A549 (cell line): ENCODE measurements around the gene NINJ1. TPM values are rescaled to one million over a fixed set of nuclear protein-coding genes. Genes with fewer than 3 reads are reported as not detected.
A peak's percentile ranks its signal among the peaks of the same experiment; 100 is the strongest.

ENCODE experiments used
- ATAC-seq, 2 experiments: fragments of 200-7000 bp in 1 of 2; fragments of >200 bp in 1 of 2; cut with Nextera tagmentation in 1 of 2; cut with Tn5 transposase in 1 of 2; 3 replicates each; pipeline versions ENCODE4 v1.8.0 to v1.9.1; 2018 to 2020; ENCODE audit warnings: mild to moderate bottlenecking in 1 of 2, moderate library complexity in 1 of 2
- CTCF ChIA-PET: fragments of 300-600 bp; sonication (Branson Sonifier 250); formaldehyde crosslinking; extraction: SDS; loops from one replicate; lab custom pipeline; 2021; ENCODE audit warnings: antibody characterized with exemption, inconsistent platforms; lab: Yijun Ruan, JAX
- POLR2A ChIA-PET: fragments of 350-600 bp; formaldehyde crosslinking; extraction: SDS; loops from one replicate; lab custom pipeline; 2021; ENCODE audit warnings: antibody characterized with exemption, inconsistent platforms; lab: Yijun Ruan, JAX
- DNase-seq, 2 experiments: peaks; one replicate each; pipeline versions ENCODE4 v3.0.0 to v3.0.0-alpha.2; 2011 to 2016; ENCODE audit warnings: low read depth in 1 of 2, low spot score in 1 of 2
- FAIRE-seq: peaks from 2 replicates; lab custom pipeline; 2011; peaks lifted over from hg19 to GRCh38; lab: Jason Lieb, UNC
- H3K27ac ChIP-seq, 2 experiments: fragments of >200 bp; sonication (Bioruptor Twin); formaldehyde crosslinking; 3 replicates each; pipeline ENCODE4 v1.5.1; 2016 to 2017
- H3K4me1 ChIP-seq: fragments of >200 bp; sonication (Bioruptor Twin); formaldehyde crosslinking; 3 replicates; pipeline ENCODE4 v1.6.1; 2016
- H3K4me2 ChIP-seq: fragments of >200 bp; sonication (Bioruptor Twin); formaldehyde crosslinking; 3 replicates; pipeline ENCODE4 v1.6.1; 2016
- H3K4me3 ChIP-seq: fragments of >200 bp; sonication (Bioruptor Twin); formaldehyde crosslinking; 3 replicates; pipeline ENCODE4 v1.5.1; 2016
- H3K9me3 ChIP-seq: fragments of >200 bp; sonication (Bioruptor Twin); formaldehyde crosslinking; 3 replicates; pipeline ENCODE4 v1.6.1; 2016
- CEBPB ChIP-seq, 2 experiments: fragments of >200 bp in 1 of 2; sonication (Bioruptor Twin) in 1 of 2; formaldehyde crosslinking in 1 of 2; IDR thresholded peaks; 2 replicates each; pipeline ENCODE4 v1.6.1; 2012 to 2016
- CHD4 ChIP-seq: fragments of 200-600 bp; sonication (generic); IDR thresholded peaks from 2 replicates; pipeline ENCODE4 v1.6.1; 2016; ENCODE audit warnings: antibody characterized with exemption, mild to moderate bottlenecking, borderline replicate concordance
- EHF ChIP-seq: fragments of 250-450 bp; sonication (Bioruptor Pico); IDR thresholded peaks from 2 replicates; pipeline ENCODE4 v1.5.0; 2020; ENCODE audit warnings: mild to moderate bottlenecking
- EHMT2 ChIP-seq: fragments of 200-600 bp; sonication (generic); IDR thresholded peaks from 2 replicates; pipeline ENCODE4 v1.6.1; 2016; ENCODE audit warnings: antibody characterized with exemption, low read depth, mild to moderate bottlenecking, moderate library complexity
- ESRRA ChIP-seq: fragments of 150-350 bp; IDR thresholded peaks from 2 replicates; pipeline ENCODE4 v1.6.1; 2014; ENCODE audit warnings: mild to moderate bottlenecking, low read length, borderline replicate concordance
- HEYL ChIP-seq: fragments of 250-450 bp; sonication (Bioruptor Pico); IDR thresholded peaks from 2 replicates; pipeline ENCODE4 v1.8.0; 2021; ENCODE audit warnings: mild to moderate bottlenecking, moderate library complexity
- HOXB13 ChIP-seq: fragments of 250-450 bp; sonication (Bioruptor Pico); IDR thresholded peaks from 2 replicates; pipeline ENCODE4 v1.5.0; 2020; ENCODE audit warnings: low read depth, mild to moderate bottlenecking, moderate library complexity
- KDM1A ChIP-seq: fragments of 200-600 bp; sonication (generic); IDR thresholded peaks from 2 replicates; pipeline ENCODE4 v1.6.1; 2016; ENCODE audit warnings: low read depth, mild to moderate bottlenecking
- KDM5A ChIP-seq: fragments of 200-600 bp; sonication (generic); IDR thresholded peaks from 2 replicates; pipeline ENCODE4 v1.6.1; 2016; ENCODE audit warnings: antibody characterized with exemption, mild to moderate bottlenecking
- MAZ ChIP-seq: fragments of 150-350 bp; IDR thresholded peaks from 2 replicates; pipeline ENCODE4 v1.6.1; 2014; ENCODE audit warnings: antibody characterized with exemption, low read depth, low read length, borderline replicate concordance
- NFE2L2 ChIP-seq: fragments of 150-350 bp; conservative IDR thresholded peaks from 2 replicates; pipeline ENCODE4 v1.6.1; 2014; ENCODE audit warnings: low read length
- RARB ChIP-seq: fragments of 250-450 bp; sonication (Bioruptor Pico); IDR thresholded peaks from 2 replicates; pipeline ENCODE4 v1.8.0; 2021; ENCODE audit warnings: mild to moderate bottlenecking, moderate library complexity
- SMC3 ChIP-seq: fragments of >200 bp; sonication (Bioruptor Twin); formaldehyde crosslinking; IDR thresholded peaks from 3 replicates; pipeline ENCODE4 v1.6.1; 2018; ENCODE audit warnings: inconsistent platforms
- ZC3H11A ChIP-seq: fragments of 450-650 bp; IDR thresholded peaks from 2 replicates; pipeline ENCODE4 v1.6.1; 2014; ENCODE audit warnings: antibody characterized with exemption, mild to moderate bottlenecking
- ZFP36 ChIP-seq: fragments of 450-650 bp; IDR thresholded peaks from 2 replicates; pipeline ENCODE4 v1.6.1; 2014; ENCODE audit warnings: borderline replicate concordance; ENCODE audit not compliant: partially characterized antibody
- ZNF302 ChIP-seq: fragments of 250-450 bp; sonication (Bioruptor Pico); IDR thresholded peaks from 2 replicates; pipeline ENCODE4 v1.9.0; 2021; ENCODE audit warnings: inconsistent platforms, mild to moderate bottlenecking, moderate library complexity
- WGBS: methylation state at CpG from one replicate; pipeline ENCODE4 v1.1.6; 2017; ENCODE audit errors: missing lambda C conversion rate; 5-methylcytosine and 5-hydroxymethylcytosine counted together
- polyA plus RNA-seq, 4 experiments: library from polyadenylated mRNA; depleted of rRNA in 3 of 4; stranded (reverse); fragments of >200 nt; fragmentation: RNase III in 1 of 4; extraction: RNeasy Plus Mini Kit Qiagen cat#74134 plus additional on column Dnase treatment in 1 of 4; gene quantifications; 2 replicates in 3 of 4; 3 replicates in 1 of 4; pipeline ENCODE4 v1.2.3, GENCODE V29; 2011 to 2017
- TF ChIP-seq, protein P1 (sequence below): IDR thresholded peaks from 2 replicates; pipeline ENCODE4 v1.6.1; 2012
- TF ChIP-seq, protein P2 (sequence below): fragments of 150-350 bp; IDR thresholded peaks from 2 replicates; pipeline ENCODE4 v1.6.1; 2014; ENCODE audit warnings: low read depth, mild to moderate bottlenecking, low read length
- TF ChIP-seq, protein P3 (sequence below): fragments of 250-450 bp; sonication (Bioruptor Pico); IDR thresholded peaks from 2 replicates; pipeline ENCODE4 v1.5.0; 2020; ENCODE audit warnings: low read depth, mild to moderate bottlenecking, moderate library complexity

NINJ1 gene
- polyA plus RNA-seq, 2 of the 4 experiments (the other 2 are of a cell fraction), result 27.0 to 60.4 TPM

DNA sequence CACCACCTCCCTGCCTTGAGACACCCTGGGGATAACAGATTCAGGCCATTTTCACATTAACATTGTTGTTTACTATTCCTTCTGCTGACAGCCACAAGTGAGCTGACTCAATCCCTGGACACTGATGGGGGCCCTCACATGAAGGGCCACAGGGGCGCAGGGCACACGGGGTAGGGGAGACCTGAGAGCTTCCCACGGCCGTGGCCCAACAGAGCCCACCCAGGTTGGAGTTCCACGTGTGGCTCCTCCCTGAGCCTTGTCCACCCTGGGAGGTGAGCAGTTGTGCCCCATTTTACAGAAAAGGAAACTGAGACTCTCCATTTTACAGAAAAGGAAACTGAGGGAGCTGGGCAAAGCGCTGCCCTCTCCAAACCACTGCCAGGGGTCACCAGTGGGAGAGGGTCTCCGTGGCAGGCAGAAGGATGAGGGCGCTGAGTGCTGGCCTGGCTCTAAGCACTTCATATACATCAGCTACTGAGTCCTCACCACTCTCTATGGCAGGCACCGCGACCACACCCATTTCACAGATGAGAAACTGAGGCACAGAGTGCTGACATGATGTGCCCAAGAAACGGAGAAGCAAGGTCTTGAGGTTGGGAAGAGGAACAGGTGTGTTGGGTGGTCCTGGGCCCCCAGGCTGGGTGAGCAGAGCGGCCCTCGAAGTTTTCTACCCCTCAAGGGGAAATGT is 2.3 kb downstream of the NINJ1 start:
- CTCF ChIA-PET, result interaction anchor here (1.5 to 4.0 kb wide), 3 partner anchors 11 to 128 kb away, joined by 7 to 31 read pairs (median 11); no protein-coding TSS in a partner anchor
- H3K9me3 ChIP-seq, result no peaks in the 10 kb centered on the region
- peak overlapping the region; percentile 99 for H3K4me2 ChIP-seq
- H3K4me1 ChIP-seq, result peaks cover 46% of the 10 kb centered on the region
- peak overlapping the region; percentile 89; the same call in 1 of the 3 replicates for H3K4me3 ChIP-seq
- ATAC-seq (no peak), DNase-seq (no peak), FAIRE-seq (no peak)
- POLR2A ChIA-PET, result no interaction called here
- 86% methylated on average over 13 of the region's 13 CpGs for WGBS
- TF ChIP-seq ZFP36 (no peak), KDM1A (peak; percentile 22; the same call in 1 of the 2 replicates)
- H3K27ac ChIP-seq, result peak overlapping the region; percentile 91 to 96

DNA sequence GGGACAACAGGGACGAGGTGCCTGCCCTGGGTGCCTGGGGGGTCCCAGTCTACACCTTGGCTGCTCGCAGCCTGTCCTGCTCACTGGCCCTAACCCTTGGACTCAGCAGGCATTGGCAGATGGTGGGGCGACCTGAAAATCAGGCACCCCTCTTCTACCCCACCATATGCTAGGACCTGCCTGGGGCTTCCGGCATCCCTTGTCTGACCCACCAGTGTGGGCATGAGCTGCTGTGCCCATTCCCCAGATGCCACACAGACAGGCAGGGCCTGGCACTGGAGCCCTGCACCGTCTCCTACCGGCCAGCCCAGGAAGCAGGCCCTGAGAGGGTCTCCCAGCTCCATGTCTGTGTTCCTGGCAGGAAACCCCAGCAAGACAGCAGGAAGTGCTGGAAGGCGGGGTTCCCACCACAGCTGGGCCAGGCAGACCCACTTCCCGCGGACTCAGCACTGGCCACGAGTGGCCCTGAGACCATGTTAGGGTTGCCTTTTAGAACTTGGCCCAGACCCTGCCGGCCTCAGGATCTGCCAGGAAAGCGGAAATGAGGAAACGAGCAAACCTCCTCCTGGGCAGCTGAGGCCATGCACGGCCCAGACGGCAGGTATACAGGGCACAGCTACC is 3.1 kb downstream of the NINJ1 start:
- TF ChIP-seq CEBPB (IDR thresholded peaks at IDR 0.05), result no peak
- no peak for TF ChIP-seq NFE2L2
- TF ChIP-seq, protein P1, sequence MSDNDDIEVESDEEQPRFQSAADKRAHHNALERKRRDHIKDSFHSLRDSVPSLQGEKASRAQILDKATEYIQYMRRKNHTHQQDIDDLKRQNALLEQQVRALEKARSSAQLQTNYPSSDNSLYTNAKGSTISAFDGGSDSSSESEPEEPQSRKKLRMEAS, result no peak
- TF ChIP-seq ZNF302, result no peak
- no peak for TF ChIP-seq CHD4
- TF ChIP-seq, protein P2, sequence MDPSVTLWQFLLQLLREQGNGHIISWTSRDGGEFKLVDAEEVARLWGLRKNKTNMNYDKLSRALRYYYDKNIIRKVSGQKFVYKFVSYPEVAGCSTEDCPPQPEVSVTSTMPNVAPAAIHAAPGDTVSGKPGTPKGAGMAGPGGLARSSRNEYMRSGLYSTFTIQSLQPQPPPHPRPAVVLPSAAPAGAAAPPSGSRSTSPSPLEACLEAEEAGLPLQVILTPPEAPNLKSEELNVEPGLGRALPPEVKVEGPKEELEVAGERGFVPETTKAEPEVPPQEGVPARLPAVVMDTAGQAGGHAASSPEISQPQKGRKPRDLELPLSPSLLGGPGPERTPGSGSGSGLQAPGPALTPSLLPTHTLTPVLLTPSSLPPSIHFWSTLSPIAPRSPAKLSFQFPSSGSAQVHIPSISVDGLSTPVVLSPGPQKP, result no peak
- TF ChIP-seq KDM5A, result no peak
- TF ChIP-seq EHMT2, result no peak
- TF ChIP-seq ZC3H11A, result no peak
- no peak for TF ChIP-seq ESRRA
- TF ChIP-seq, all 56 proteins: peak for 0
- ChIA-PET POLR2A (interaction anchor here (1.0 kb wide), 1 partner anchor 11 kb away, joined by 5 read pairs; no protein-coding TSS in a partner anchor), CTCF (interaction anchor here (1.5 to 4.0 kb wide), 3 partner anchors 10 to 127 kb away, joined by 7 to 31 read pairs (median 11); no protein-coding TSS in a partner anchor)
- no peak for FAIRE-seq
- WGBS, result 89% methylated on average over 10 of the region's 15 CpGs
- Histone ChIP-seq H3K4me3 (no peak overlapping the region), H3K4me2 (no peak overlapping the region; the same call in 2 of the 3 replicates), H3K27ac (peak overlapping the region in 1 of 2 experiments; percentile 96; a peak in 3 of 6 replicates), H3K4me1 (peaks cover 44% of the 10 kb centered on the region), H3K9me3 (no peaks in the 10 kb centered on the region)
- ATAC-seq, result no peak
- no peak for DNase-seq

DNA sequence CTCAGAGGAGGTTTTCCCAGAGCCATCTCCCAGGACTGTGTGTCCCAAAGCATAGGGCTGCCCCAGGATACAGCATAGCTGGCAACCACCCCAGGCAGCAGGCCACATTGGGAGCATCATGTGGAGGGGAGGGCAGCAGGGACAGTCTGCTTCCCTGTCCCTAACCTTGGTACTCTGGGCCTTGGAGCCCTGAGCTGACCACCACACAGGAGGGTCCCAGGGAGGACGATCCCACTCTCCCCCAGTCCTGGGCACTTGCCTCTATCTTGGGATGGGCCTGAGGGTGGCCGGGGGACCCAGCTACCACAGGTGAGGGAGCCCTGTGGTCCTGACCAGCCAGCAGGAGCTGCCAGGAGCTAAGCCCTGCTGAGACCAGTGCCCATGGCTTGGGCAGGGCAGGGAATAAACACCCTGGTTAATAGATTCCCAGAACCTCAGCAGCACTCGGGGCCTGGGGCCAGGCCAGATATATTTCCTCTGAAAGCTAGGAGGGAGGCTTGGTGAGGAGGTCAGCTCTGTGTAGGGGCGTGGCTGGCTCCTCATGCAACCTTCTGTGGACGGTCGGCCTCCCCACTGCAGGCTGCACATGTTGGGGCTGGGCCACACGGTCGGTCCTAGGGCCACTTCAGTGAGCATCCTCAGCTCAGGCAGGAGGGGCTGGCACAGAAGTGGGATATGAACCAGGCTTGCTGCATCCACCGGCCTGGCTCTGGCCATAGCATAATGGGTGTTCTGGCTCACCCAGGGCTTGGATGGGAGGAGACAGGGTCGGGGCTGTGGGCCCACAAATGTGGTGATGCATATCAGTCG is 4.2 kb downstream of the NINJ1 start:
- ChIA-PET CTCF (interaction anchor here (0.7 to 4.0 kb wide), 8 partner anchors 9 to 884 kb away, joined by 3 to 31 read pairs (median 4); no protein-coding TSS in a partner anchor), POLR2A (interaction anchor here (1.0 kb wide), 1 partner anchor 10 kb away, joined by 5 read pairs; no protein-coding TSS in a partner anchor)
- Histone ChIP-seq H3K27ac (peak overlapping the region in 1 of 2 experiments; percentile 96; a peak in 2 of 6 replicates), H3K9me3 (no peaks in the 10 kb centered on the region), H3K4me2 (no peak overlapping the region)
- no peak for DNase-seq
- TF ChIP-seq HEYL (CRISPR knock-in tag) (no peak), EHF (no peak), KDM1A (no peak)
- TF ChIP-seq, all 56 proteins: peak for 0
- WGBS, result 95% methylated on average over 5 of the region's 11 CpGs
- no peak for ATAC-seq
- no peak for FAIRE-seq
- H3K4me1 ChIP-seq, result peaks cover 35% of the 10 kb centered on the region
- H3K4me3 ChIP-seq, result no peak overlapping the region

DNA sequence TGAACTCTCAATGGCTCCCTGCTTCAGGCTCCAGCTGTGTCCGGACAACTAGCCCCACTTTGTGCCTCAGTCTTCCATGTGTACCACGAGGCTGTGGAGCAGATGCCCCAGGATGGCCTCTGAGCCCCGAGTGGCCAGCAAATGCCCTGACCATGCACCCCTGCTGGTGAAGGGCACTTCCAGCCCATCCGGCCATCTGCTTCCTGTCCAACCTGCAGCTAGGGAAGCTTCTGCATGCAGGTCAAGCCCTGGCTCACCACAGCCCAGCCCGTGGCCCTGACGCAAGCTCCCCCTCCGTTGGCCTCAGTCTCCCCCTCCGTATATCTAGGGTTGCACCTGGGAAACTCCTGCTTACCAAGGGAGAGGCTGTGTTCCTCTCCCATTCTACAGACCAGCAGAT is 4.8 kb downstream of the NINJ1 start:
- ChIA-PET POLR2A (no interaction called here), CTCF (interaction anchor here (1.0 to 4.0 kb wide), 8 partner anchors 9 to 176 kb away, joined by 3 to 31 read pairs (median 4); no protein-coding TSS in a partner anchor)
- DNase-seq (no peak), FAIRE-seq (no peak), ATAC-seq (no peak)
- Histone ChIP-seq H3K4me3 (no peak overlapping the region), H3K27ac (peak overlapping the region in 1 of 2 experiments; percentile 16; a peak in 1 of 6 replicates), H3K4me2 (no peak overlapping the region), H3K4me1 (peaks cover 31% of the 10 kb centered on the region), H3K9me3 (no peaks in the 10 kb centered on the region)
- TF ChIP-seq, protein P3, sequence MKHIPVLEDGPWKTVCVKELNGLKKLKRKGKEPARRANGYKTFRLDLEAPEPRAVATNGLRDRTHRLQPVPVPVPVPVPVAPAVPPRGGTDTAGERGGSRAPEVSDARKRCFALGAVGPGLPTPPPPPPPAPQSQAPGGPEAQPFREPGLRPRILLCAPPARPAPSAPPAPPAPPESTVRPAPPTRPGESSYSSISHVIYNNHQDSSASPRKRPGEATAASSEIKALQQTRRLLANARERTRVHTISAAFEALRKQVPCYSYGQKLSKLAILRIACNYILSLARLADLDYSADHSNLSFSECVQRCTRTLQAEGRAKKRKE (CRISPR knock-in tag), result no peak
- TF ChIP-seq MAZ, result no peak
- no peak for TF ChIP-seq SMC3
- no peak for TF ChIP-seq HOXB13
- no peak for TF ChIP-seq RARB (CRISPR knock-in tag)
- TF ChIP-seq EHMT2, result no peak
- 93% methylated on average over 8 of the region's 8 CpGs for WGBS
